HG03571 (cell line): ENCODE measurements around the gene PRPF6.

Source experiments
- ATAC-seq: cut with Tn5 transposase; IDR thresholded peaks from one replicate; pipeline ENCODE4 v1.9.1; 2021; ENCODE audit not compliant: unreplicated experiment

PRPF6 gene

GRCh38 chr20:64047968-64048401 is 67.1 kb downstream of the PRPF6 start:
- ATAC-seq, result no peak

GRCh38 chr20:64048402-64049044 is 67.6 kb downstream of the PRPF6 start:
- no peak for ATAC-seq

GRCh38 chr20:64049060-64049877 is 68.3 kb downstream of the PRPF6 start, which contains the start of gene SOX18:
Gene SOX18, minus strand, starts transcription at chr20:64049639. Its CDS starts 123 bp downstream, at chr20:64049516.
- no peak for ATAC-seq

- no peak for ATAC-seq
These were observed 68.9 kb downstream of the PRPF6 start for GRCh38 chr20:64049878-64050260.

- no peak for ATAC-seq
These were observed 69.5 kb downstream of the PRPF6 start for GRCh38 chr20:64050261-64051032.

- no peak for ATAC-seq
These were observed 70.1 kb downstream of the PRPF6 start for GRCh38 chr20:64051033-64051452.

GRCh38 chr20:64051561-64052325 is 70.8 kb downstream of the PRPF6 start:
- no peak for ATAC-seq

GRCh38 chr20:64052326-64052722 is 71.4 kb downstream of the PRPF6 start:
- ATAC-seq, result no peak

- no peak for ATAC-seq
These were observed 72.3 kb downstream of the PRPF6 start for GRCh38 chr20:64052987-64053840.

GRCh38 chr20:64053841-64054661 is 73.1 kb downstream of the PRPF6 start:
- ATAC-seq, result no peak

GRCh38 chr20:64055396-64055892 is 74.5 kb downstream of the PRPF6 start:
- no peak for ATAC-seq

GRCh38 chr20:64055893-64056638 is 75.1 kb downstream of the PRPF6 start:
- no peak for ATAC-seq

GRCh38 chr20:64056639-64056888 is 75.6 kb downstream of the PRPF6 start:
- no peak for ATAC-seq

GRCh38 chr20:64056889-64057627 is 76.1 kb downstream of the PRPF6 start:
- no peak for ATAC-seq

GRCh38 chr20:64057628-64058498 is 76.9 kb downstream of the PRPF6 start:
- no peak for ATAC-seq

GRCh38 chr20:64058536-64058935 is 77.6 kb downstream of the PRPF6 start:
- ATAC-seq, result no peak

GRCh38 chr20:64062276-64062595 is 81.3 kb downstream of the PRPF6 start:
- ATAC-seq, result no peak
